ENCODE measurements around the gene LRRC74B.

LRRC74B gene

GRCh38 chr22:21104126-21104691 lies 58.5 kb downstream of the LRRC74B start:
- no peak for DNase-seq (ENCODE audit: low read depth)
- TF ChIP-seq CTCF (conservative IDR thresholded peaks at IDR 0.05; ENCODE audit: control insufficient read depth, insufficient read depth, low read depth, low read length), result no peak
- no peak overlapping the region for H3K4me3 ChIP-seq (ENCODE audit: control insufficient read depth, low read depth, low read length)

- no peak overlapping the region for H3K4me3 ChIP-seq (ENCODE audit: control insufficient read depth, low read depth, low read length)
- DNase-seq (ENCODE audit: low read depth), result no peak
- no peak for TF ChIP-seq CTCF (conservative IDR thresholded peaks at IDR 0.05; ENCODE audit: control insufficient read depth, insufficient read depth, low read depth, low read length)
Observed at GRCh38 chr22:21105294-21105693, 59.5 kb downstream of the LRRC74B start.

GRCh38 chr22:21106000-21106399 lies 60.3 kb downstream of the LRRC74B start:
- no peak for DNase-seq (ENCODE audit: low read depth)
- TF ChIP-seq CTCF (conservative IDR thresholded peaks at IDR 0.05; ENCODE audit: control insufficient read depth, insufficient read depth, low read depth, low read length), result no peak
- no peak overlapping the region for H3K4me3 ChIP-seq (ENCODE audit: control insufficient read depth, low read depth, low read length)

- no peak overlapping the region for H3K4me3 ChIP-seq (ENCODE audit: control insufficient read depth, low read depth, low read length)
- peak; percentile 11 for DNase-seq (ENCODE audit: low read depth)
- no peak for TF ChIP-seq CTCF (conservative IDR thresholded peaks at IDR 0.05; ENCODE audit: control insufficient read depth, insufficient read depth, low read depth, low read length)
Observed at GRCh38 chr22:21108379-21109115, 62.8 kb downstream of the LRRC74B start.
